Measurements from ENCODE around the gene EIF5. TPM values are rescaled to one million over a fixed set of nuclear protein-coding genes. Genes with fewer than 3 reads are reported as not detected.

Gene EIF5
- total RNA-seq, 1 experiment from 2014 or later, result 238 TPM

- H4K20me1 ChIP-seq (ENCODE audit: insufficient read depth), result peaks cover 24% of the 10 kb centered on the region; the same call in 1 of the 2 replicates
- ChIA-PET POLR2A (interaction anchor here (0.6 to 5.3 kb wide), 3 partner anchors 9 to 136 kb away, joined by 3 to 31 read pairs (median 3); partner anchors contain the start of gene EIF5), RAD21 (ENCODE audit: low non-redundant PET in 1 of 2, low total read pairs in 2 of 2, uncharacterized antibody in 2 of 2, unreplicated experiment in 2 of 2) (no interaction called here), CTCF (no interaction called here)
- TF ChIP-seq FOSL1 (IDR thresholded peaks at IDR 0.05; ENCODE audit: low read depth) (no peak), EGR1 (IDR thresholded peaks at IDR 0.05; ENCODE audit: low read depth) (no peak), TCF7L2 (IDR thresholded peaks at IDR 0.05; ENCODE audit: borderline replicate concordance, extremely low read depth, insufficient read depth, insufficient read length) (no peak), EZH2 (IDR thresholded peaks at IDR 0.05) (no peak), ZBTB33 (IDR thresholded peaks at IDR 0.05; ENCODE audit: extremely low read depth, insufficient replicate concordance, low read length) (no peak), EZH2phosphoT487 (IDR thresholded peaks at IDR 0.05; ENCODE audit: borderline replicate concordance) (no peak), JUND (IDR thresholded peaks at IDR 0.05) (no peak), POLR2AphosphoS5 (IDR thresholded peaks at IDR 0.05; ENCODE audit: low read depth, low read length) (no peak; the same call in 1 of the 2 replicates), SIN3A (IDR thresholded peaks at IDR 0.05; ENCODE audit: low read depth) (no peak), REST (IDR thresholded peaks at IDR 0.05; ENCODE audit: low read depth) (no peak)
- ATAC-seq (no peak), DNase-seq (ENCODE audit: low read depth, low spot score) (no peak)
- H3K27me3 ChIP-seq (ENCODE audit: insufficient read depth, low read length), result no peaks in the 10 kb centered on the region
- peaks cover 53 to 60% of the 10 kb centered on the region in 2 experiments for H3K36me3 ChIP-seq (ENCODE audit: control insufficient read depth in 1 of 2, insufficient read depth in 2 of 2, low read length in 2 of 2)
- no TSS peak for BruUV-seq (replicated peaks)
- H3K9me3 ChIP-seq (ENCODE audit: control insufficient read depth in 1 of 2, insufficient read depth in 1 of 2, low read depth in 1 of 2, low read length in 2 of 2), result no peaks in the 10 kb centered on the region
- H3K79me2 ChIP-seq (ENCODE audit: insufficient read depth, low read length), result peaks cover 16% of the 10 kb centered on the region
- H3K9ac ChIP-seq (ENCODE audit: low read length), result no peak overlapping the region
- H3K4me3 ChIP-seq (replicated peaks in 1 of 2; ENCODE audit: low read depth in 1 of 2, low read length in 2 of 2), result no peak overlapping the region
- H3K4me1 ChIP-seq (ENCODE audit: control insufficient read depth in 1 of 2, insufficient read depth in 2 of 2, low read length in 2 of 2), result no peaks in the 10 kb centered on the region
- no peak overlapping the region for H2AFZ ChIP-seq (ENCODE audit: low read depth, low read length, poor library complexity, severe bottlenecking)
- no peaks in the 10 kb centered on the region for H3K9me2 ChIP-seq (ENCODE audit: insufficient read depth)
- H3K27ac ChIP-seq (ENCODE audit: low read depth, low read length), result no peak overlapping the region
- intact Hi-C loops (cut with micrococcal nuclease), result no loop called here
- no peak overlapping the region for H3K4me2 ChIP-seq (ENCODE audit: low read length)
Observed at GRCh38 chr14:103343164-103343879, 9.3 kb downstream of the EIF5 start.

Measured in HCT116 (cell line).